ENCODE results near the gene PTTG2.
"Not testable (repeated sequence)": the region's sequence is repeated elsewhere in the genome, so short reads cannot be mapped to it uniquely, and the experiment has no call there.

The PTTG2 gene

DNA sequence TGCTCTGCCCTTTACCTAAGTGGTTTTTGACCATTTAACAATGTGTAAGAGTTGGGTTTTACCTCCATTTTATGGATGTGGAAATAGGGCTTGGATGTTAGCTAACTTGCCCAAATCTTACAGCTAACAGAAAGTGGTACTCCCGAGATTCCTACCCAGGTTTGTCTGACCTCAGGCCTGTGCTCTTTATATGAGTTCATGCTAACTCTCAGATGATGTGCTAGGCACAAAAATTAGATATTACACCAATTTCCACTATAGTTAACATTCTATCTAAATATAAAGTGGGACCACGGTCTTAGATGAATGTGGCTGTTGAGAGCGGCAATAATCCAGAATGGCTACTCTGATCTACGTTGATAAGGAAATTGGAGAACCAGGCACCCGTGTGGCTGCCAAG is at the start of gene PTTG2:
TSS of gene PTTG2 (plus strand) at position 301 of the 400 bp plus-strand sequence. CDS start at position 338, 37 bp downstream.
- TF ChIP-seq, protein P1, sequence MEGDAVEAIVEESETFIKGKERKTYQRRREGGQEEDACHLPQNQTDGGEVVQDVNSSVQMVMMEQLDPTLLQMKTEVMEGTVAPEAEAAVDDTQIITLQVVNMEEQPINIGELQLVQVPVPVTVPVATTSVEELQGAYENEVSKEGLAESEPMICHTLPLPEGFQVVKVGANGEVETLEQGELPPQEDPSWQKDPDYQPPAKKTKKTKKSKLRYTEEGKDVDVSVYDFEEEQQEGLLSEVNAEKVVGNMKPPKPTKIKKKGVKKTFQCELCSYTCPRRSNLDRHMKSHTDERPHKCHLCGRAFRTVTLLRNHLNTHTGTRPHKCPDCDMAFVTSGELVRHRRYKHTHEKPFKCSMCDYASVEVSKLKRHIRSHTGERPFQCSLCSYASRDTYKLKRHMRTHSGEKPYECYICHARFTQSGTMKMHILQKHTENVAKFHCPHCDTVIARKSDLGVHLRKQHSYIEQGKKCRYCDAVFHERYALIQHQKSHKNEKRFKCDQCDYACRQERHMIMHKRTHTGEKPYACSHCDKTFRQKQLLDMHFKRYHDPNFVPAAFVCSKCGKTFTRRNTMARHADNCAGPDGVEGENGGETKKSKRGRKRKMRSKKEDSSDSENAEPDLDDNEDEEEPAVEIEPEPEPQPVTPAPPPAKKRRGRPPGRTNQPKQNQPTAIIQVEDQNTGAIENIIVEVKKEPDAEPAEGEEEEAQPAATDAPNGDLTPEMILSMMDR (IDR thresholded peaks at IDR 0.05; ENCODE audit: control extremely low read depth, extremely low read depth, low read depth, missing control alignments), result no peak
- no peak for DNase-seq (ENCODE audit: extremely low spot score)
- ChIA-PET CTCF (interaction anchor here (0.7 kb wide), 1 partner anchor 16 kb away, joined by 5 read pairs; no protein-coding TSS in a partner anchor), POLR2A (no interaction called here)

DNA sequence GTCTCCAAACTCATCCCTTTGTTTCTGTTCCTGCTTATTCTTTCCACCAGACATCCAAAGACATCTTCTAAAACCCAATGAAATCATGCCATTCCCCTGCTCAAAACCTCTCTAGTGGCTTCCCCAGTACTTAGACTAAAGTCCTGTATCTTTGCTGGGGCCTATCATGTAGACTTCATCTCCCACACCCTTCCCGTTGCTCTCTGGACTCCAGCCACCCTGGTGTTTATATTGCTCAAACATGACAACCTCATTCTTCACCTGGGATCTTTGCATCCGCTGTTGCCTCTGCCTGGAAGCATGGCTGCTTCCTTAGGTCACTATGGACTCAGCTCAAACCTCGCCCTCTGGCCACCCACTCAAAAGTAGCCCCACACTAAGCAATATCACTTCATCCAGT is 45.7 kb upstream of the PTTG2 start:
- ChIA-PET CTCF (interaction anchor here (1.2 kb wide), 1 partner anchor 39 kb away, joined by 3 read pairs; no protein-coding TSS in a partner anchor), POLR2A (interaction anchor here (0.6 kb wide), 1 partner anchor 22 kb away, joined by 3 read pairs; no protein-coding TSS in a partner anchor)
- no peak for DNase-seq (ENCODE audit: extremely low spot score)
- TF ChIP-seq, protein P1 (IDR thresholded peaks at IDR 0.05; ENCODE audit: control extremely low read depth, extremely low read depth, low read depth, missing control alignments), result no peak

DNA sequence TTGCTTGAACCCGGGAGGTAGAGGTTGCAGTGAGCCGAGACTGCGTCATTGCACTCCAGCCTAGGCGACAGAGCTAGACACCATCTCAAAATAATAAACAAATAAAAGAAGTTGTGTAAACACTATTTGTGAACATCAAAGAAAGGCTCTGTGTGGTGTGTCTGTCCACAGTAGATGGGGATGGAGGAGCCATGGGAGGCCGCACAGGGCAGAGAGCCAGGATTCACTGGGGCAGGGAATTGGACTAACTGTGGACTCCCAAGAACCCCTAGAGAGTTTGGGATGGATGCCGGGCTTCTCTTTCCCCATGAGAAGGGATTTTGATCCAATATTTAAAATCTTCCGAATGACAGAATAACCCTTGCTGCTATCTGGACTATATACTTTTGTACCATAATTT is 42.8 kb upstream of the PTTG2 start:
- POLR2A ChIA-PET, result no interaction called here
- TF ChIP-seq, protein P1 (IDR thresholded peaks at IDR 0.05; ENCODE audit: control extremely low read depth, extremely low read depth, low read depth, missing control alignments), result no peak
- DNase-seq (ENCODE audit: extremely low spot score), result no peak
- CTCF ChIA-PET, result interaction anchor here (1.1 kb wide), 1 partner anchor 11 kb away, joined by 5 read pairs; no protein-coding TSS in a partner anchor

DNA sequence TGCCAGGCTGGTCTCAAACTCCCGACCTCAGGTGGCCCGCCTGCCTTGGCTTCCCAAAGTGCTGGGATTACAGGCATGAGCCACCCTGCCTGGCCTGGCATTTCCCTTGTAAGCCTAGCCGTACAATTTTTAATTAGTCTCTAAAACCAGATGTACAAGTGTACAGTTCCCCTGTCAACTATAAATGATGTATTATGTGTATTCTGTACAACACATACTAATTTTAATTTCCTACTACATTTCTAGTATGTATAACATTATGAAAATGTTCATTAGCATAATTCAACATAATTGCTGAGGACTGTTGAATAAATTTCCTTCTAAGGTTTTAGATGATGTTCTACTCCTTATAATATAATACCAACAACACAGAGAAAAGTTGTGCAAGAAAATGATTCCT is 41.5 kb upstream of the PTTG2 start:
- POLR2A ChIA-PET, result no interaction called here
- TF ChIP-seq, protein P1 (IDR thresholded peaks at IDR 0.05; ENCODE audit: control extremely low read depth, extremely low read depth, low read depth, missing control alignments), result no peak
- DNase-seq (ENCODE audit: extremely low spot score), result no peak
- CTCF ChIA-PET, result interaction anchor here (1.1 kb wide), 1 partner anchor 9 kb away, joined by 5 read pairs; no protein-coding TSS in a partner anchor

DNA sequence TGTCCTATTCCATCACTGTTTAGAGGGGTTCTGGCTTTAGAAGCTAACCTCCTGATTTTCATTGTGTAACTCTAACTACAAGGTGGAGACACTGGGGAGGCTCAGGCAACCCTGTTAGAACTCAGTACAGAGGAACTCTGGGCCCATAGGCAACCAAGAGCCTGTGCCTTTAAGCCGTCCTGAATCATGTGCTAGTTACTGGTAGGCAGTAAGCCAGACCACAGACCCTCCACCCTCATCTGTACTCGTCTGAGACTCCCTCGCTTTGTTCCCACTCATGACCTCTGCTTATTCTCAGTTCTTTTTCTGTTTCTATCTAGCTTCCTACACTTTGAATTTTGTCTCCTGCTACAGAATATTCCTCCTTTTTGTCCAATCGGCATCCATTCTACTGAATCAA is 37.9 kb upstream of the PTTG2 start:
- ChIA-PET CTCF (no interaction called here), POLR2A (no interaction called here)
- DNase-seq (ENCODE audit: extremely low spot score), result peak; percentile 16
- TF ChIP-seq, protein P1 (IDR thresholded peaks at IDR 0.05; ENCODE audit: control extremely low read depth, extremely low read depth, low read depth, missing control alignments), result no peak

DNA sequence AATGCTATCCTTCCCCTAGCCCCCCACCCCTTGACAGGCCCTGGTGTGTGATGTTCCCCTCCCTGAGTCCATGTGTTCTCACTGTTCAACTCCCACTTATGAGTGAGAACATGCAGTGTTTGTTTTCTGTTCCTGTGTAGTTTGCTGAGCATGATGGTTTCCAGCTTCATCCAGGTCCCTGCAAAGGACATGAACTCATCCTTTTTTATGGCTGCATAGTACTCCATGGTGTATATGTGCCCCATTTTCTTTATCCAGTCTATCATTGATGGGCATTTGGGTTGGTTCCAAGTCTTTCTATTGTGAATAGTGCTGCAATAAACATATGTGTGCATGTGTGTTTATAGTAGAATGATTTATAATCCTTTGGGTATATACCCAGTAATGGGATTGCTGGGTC is 37.1 kb upstream of the PTTG2 start:
- POLR2A ChIA-PET; DNase-seq (ENCODE audit: extremely low spot score): not testable (repeated sequence)
- CTCF ChIA-PET, result interaction anchor here (0.9 kb wide), 1 partner anchor 113 kb away, joined by 3 read pairs; no protein-coding TSS in a partner anchor

DNA sequence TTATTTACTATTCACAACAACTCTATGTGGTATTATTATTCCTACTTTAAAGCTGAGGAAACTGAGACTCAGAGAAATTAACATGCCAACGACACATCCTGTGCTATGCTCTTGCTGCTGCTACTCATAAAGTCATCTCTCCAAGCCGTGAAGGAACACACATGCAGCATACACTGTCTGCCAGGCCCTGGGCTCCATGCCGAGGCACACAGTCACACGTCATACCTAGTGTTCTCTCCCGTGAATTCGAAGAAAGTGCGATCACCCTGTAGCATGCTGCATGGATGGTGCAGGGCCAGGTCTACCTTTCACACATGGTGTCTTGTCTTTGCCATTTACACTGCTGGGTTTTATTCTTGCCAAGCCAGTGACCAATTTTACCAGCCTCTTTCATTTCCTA is 35.3 kb upstream of the PTTG2 start:
- TF ChIP-seq, protein P1 (IDR thresholded peaks at IDR 0.05; ENCODE audit: control extremely low read depth, extremely low read depth, low read depth, missing control alignments), result no peak
- POLR2A ChIA-PET, result no interaction called here
- CTCF ChIA-PET, result no interaction called here
- DNase-seq (ENCODE audit: extremely low spot score), result no peak
